Measurements from ENCODE around the gene RTP5.

Gene RTP5

DNA sequence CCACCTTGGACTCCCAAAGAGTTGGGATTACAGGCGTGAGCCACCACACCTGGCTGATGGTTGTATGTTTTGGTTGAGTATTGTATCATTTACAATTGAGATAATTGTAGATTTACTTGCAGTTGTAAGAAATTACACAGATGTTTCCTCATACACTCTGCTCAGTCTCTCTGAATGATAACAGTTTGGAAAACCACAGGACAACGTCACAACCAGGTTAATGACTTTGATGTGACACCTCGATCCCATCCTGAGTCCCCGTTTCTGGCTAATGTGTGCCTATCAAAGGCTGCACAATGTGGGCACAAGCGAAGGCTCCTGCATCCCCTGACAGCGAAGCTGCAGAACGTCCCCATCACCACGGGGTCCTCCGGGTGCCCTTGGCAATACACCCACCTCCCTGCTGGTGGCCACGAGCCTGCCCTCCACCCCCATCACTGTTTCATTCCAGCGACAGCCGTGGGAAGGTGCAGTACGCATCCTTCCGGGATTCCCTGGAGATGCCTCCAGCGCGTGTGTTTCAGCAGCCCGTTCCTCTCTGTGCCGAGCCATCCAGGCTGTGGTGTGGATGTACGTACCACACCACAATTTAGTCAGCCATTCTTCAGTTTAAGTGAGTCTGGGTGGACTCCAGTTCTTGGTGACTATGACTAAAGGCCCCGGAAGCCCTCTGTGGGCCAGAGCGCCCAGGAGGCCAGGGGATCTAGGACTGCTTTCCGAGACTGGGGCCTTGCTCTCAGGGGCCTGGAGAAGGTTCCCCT lies 6.6 kb upstream of the RTP5 start:
- H3K27me3 ChIP-seq (ENCODE audit: control insufficient read depth, insufficient read depth, low read length): peaks cover 10% of the 10 kb centered on the region
- no peak overlapping the region for H3K4me3 ChIP-seq (ENCODE audit: low read length)
- no peak overlapping the region for H3K27ac ChIP-seq (ENCODE audit: low read length)
- no peaks in the 10 kb centered on the region for H3K4me1 ChIP-seq (ENCODE audit: control insufficient read depth, low read depth, low read length)
- no peak overlapping the region for H3K9ac ChIP-seq (ENCODE audit: low read length)
- H3K9me3 ChIP-seq (ENCODE audit: control insufficient read depth, low read depth, low read length): no peaks in the 10 kb centered on the region
- no peaks in the 10 kb centered on the region for H3K36me3 ChIP-seq (ENCODE audit: control insufficient read depth, low read depth, low read length)

DNA sequence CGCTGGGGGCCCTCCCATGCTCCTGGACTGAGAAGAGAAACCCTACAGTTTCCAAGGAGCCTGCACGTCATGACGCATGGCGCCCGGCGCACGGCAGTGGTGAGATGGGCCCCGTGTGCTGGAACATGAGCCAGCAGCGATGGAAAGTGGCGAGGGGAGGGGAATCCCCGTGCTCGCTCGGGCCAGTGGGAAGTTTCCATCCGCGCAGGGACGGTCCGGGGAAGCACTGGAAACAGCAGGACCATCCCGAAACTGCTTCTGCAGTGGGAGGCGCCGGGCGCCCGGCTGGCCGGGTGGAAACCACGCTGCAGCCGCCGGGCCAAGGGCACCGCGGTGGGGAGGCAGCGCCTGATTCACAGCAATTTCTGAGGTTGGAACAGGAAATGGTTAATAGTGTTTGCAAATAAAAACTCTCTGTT lies 6.0 kb upstream of the RTP5 start:
- peaks cover 10% of the 10 kb centered on the region for H3K27me3 ChIP-seq (ENCODE audit: control insufficient read depth, insufficient read depth, low read length)
- H3K4me1 ChIP-seq (ENCODE audit: control insufficient read depth, low read depth, low read length): no peaks in the 10 kb centered on the region
- no peak overlapping the region for H3K9ac ChIP-seq (ENCODE audit: low read length)
- no peak overlapping the region for H3K4me3 ChIP-seq (ENCODE audit: low read length)
- H3K9me3 ChIP-seq (ENCODE audit: control insufficient read depth, low read depth, low read length): no peaks in the 10 kb centered on the region
- no peak overlapping the region for H3K27ac ChIP-seq (ENCODE audit: low read length)
- H3K36me3 ChIP-seq (ENCODE audit: control insufficient read depth, low read depth, low read length): no peaks in the 10 kb centered on the region

DNA sequence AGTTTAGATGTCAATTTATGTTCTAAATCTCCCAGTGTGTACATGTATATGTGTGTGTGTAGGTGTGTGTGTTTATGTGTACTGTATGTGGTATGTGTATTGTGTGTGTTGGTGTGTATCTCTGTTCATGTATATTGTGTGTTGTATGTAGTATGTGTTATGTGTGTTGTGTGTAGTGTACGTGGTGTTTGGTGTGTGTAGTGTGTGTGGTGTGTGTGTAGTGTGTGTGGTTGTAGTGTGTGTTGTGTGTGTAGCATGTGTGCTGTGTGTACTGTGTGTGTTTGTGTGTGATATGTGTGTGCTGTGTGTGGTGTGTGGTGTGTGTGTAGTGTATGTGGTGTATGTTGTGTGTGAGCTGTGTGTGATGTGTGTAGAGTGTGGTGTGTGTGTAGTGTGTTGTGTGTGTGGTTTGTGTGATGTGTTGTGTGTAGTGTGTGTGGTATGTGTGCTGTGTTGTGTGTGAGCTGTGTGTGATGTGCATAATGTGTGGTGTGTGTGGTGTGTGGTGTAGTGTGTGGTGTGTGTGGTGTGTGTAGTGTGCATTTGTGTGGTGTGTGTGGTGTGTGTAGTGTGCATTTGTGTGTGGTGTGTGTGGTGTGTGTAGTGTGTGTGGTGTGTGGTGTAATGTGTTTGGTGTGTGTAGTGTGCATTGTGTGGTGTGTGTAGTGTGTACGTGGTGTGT lies 5.2 kb upstream of the RTP5 start:
- H3K36me3 ChIP-seq (ENCODE audit: control insufficient read depth, low read depth, low read length): no peaks in the 10 kb centered on the region
- H3K27me3 ChIP-seq (ENCODE audit: control insufficient read depth, insufficient read depth, low read length): peaks cover 10% of the 10 kb centered on the region
- no peaks in the 10 kb centered on the region for H3K4me1 ChIP-seq (ENCODE audit: control insufficient read depth, low read depth, low read length)
- no peak overlapping the region for H3K4me3 ChIP-seq (ENCODE audit: low read length)
- H3K27ac ChIP-seq (ENCODE audit: low read length): no peak overlapping the region
- no peak overlapping the region for H3K9ac ChIP-seq (ENCODE audit: low read length)
- no peaks in the 10 kb centered on the region for H3K9me3 ChIP-seq (ENCODE audit: control insufficient read depth, low read depth, low read length)

DNA sequence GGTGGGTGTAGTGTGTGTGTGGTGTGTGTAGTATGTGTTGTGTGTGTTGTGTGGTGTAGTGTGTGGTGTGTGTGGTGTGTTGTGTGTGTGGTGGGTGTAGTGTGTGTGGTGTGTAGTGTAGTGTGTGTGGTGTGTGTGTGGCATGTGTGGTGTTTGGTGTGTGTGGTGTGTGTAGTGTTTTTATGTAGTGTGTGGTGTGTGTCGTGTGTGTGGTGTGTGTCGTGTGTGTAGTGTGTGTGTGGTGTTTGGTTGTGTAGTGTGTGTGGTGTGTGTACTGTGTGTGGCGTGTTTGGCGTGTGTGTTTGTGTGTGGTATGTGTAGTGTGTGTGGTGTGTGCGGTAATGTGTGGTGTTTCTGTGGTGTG lies 4.7 kb upstream of the RTP5 start:
- Histone ChIP-seq H3K4me1 (ENCODE audit: control insufficient read depth, low read depth, low read length) (no peaks in the 10 kb centered on the region), H3K36me3 (ENCODE audit: control insufficient read depth, low read depth, low read length) (no peaks in the 10 kb centered on the region), H3K27me3 (ENCODE audit: control insufficient read depth, insufficient read depth, low read length) (peaks cover 10% of the 10 kb centered on the region), H3K9me3 (ENCODE audit: control insufficient read depth, low read depth, low read length) (no peaks in the 10 kb centered on the region), H3K9ac (ENCODE audit: low read length) (no peak overlapping the region), H3K27ac (ENCODE audit: low read length) (no peak overlapping the region), H3K4me3 (ENCODE audit: low read length) (no peak overlapping the region)

DNA sequence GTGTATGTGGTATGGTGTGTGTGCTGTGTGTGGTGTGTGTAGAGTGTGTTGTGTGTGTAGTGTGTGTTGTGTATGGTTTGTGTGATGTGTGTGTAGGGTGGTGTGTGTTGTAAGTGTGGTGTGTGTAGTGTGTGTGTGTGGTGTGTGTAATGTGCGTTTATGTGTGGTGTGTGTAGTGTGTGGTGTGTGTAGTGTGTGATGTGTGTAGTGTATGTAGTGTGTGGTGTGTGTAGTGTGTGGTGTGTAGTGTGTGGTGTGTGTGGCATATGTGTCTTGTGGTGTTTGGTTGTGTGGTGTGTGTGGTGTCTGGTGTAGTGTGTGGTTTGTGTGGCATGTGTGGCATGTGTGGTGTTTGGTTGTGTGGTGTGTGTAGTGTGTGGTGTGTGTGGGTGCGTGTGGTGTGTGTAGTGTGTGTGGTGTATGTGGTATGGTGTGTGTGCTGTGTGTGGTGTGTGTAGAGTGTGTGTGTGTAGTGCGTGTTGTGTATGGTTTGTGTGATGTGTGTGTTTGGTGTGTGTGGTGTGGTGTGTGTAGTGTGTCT lies 4.0 kb upstream of the RTP5 start:
- Histone ChIP-seq H3K4me1 (ENCODE audit: control insufficient read depth, low read depth, low read length) (no peaks in the 10 kb centered on the region), H3K4me3 (ENCODE audit: low read length) (no peak overlapping the region), H3K9ac (ENCODE audit: low read length) (no peak overlapping the region), H3K9me3 (ENCODE audit: control insufficient read depth, low read depth, low read length) (no peaks in the 10 kb centered on the region), H3K36me3 (ENCODE audit: control insufficient read depth, low read depth, low read length) (no peaks in the 10 kb centered on the region), H3K27me3 (ENCODE audit: control insufficient read depth, insufficient read depth, low read length) (peaks cover 10% of the 10 kb centered on the region), H3K27ac (ENCODE audit: low read length) (no peak overlapping the region)

DNA sequence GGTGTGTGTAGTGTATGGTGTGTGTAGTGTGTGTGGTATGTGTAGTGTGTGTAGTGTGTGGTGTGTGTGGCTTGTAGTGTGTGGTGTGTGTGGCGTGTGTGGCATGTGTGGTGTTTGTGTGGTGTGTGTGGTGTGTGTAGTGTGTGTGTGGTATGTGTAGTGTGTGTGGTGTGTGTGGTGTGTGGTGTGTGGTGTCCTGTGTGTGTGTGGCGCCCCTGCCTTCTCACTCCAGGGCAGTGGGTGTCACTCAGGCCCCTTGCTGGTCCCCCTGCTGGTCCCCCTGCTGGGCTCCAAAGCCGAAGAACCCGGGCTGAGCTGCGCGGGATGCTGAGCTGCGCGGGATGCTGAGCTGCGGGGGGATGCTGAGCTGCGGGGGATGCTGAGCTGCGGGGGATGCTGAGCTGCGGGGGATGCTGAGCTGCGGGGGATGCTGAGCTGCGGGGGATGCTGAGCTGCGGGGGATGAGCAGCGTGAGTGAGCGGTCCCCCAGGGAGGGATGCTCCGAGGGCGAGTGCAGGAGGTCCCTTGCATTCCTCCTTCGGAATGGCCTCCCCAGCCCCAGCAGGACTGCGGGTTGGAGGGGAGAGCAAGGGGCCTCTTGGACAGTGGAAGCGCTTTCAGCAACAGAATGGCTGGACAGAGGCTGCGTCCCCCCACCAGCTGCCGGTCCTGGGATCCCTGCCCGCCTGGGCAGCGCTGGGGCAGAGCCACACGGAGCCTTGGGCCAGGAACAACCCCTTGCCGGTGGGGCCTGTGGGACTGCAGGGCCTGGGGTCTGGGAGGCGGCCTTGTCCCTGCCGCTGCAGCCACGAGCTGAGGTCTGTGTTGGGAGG lies 3.4 kb upstream of the RTP5 start:
- H3K9ac ChIP-seq (ENCODE audit: low read length): no peak overlapping the region
- H3K27ac ChIP-seq (ENCODE audit: low read length): no peak overlapping the region
- no peaks in the 10 kb centered on the region for H3K4me1 ChIP-seq (ENCODE audit: control insufficient read depth, low read depth, low read length)
- peaks cover 10% of the 10 kb centered on the region for H3K27me3 ChIP-seq (ENCODE audit: control insufficient read depth, insufficient read depth, low read length)
- no peaks in the 10 kb centered on the region for H3K9me3 ChIP-seq (ENCODE audit: control insufficient read depth, low read depth, low read length)
- no peaks in the 10 kb centered on the region for H3K36me3 ChIP-seq (ENCODE audit: control insufficient read depth, low read depth, low read length)
- no peak overlapping the region for H3K4me3 ChIP-seq (ENCODE audit: low read length)

DNA sequence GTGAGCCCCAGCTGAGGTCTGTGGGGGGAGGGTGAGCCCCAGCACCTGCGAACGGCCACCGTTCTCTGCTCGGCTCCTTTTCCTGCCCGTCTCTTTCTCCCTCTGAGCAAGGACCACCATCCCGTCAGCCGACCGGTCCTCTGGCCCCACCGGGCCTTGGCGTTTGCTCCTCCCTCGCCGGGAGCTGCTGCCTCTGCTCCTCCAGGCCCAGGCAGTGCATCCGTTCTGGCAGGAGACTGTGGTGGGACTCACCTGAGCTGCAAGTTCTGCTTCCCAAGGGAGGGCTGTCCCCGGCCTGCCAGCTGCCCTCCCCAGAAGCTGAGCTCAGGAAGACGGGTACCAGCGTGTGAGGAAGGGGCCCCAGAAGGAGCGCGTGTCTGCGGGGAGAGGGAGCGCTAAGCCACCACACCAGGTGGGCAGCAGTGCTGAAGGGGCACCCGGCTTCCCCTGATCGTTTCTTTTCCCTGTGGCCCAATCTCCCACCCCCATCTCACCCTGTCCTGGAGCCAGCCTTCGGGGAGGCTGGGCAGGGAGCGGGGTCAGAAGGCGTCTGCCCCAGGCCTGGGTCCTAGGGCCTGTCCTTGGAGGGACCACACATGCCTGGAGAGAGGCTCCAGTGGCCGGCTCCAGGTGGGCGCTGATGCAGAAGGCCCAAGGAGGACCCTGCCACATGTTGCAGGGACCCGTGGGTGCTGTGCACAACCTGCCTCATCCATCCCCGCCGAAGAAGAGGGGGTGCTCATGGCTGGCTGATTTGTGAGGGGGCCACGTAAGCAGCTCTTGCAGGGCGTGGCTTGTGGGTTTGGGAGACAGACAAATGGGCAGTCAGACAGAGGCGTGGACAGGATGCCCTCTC lies 2.5 kb upstream of the RTP5 start:
- Histone ChIP-seq H3K9ac (ENCODE audit: low read length) (no peak overlapping the region), H3K36me3 (ENCODE audit: control insufficient read depth, low read depth, low read length) (no peaks in the 10 kb centered on the region), H3K27me3 (ENCODE audit: control insufficient read depth, insufficient read depth, low read length) (peaks cover 10% of the 10 kb centered on the region), H3K27ac (ENCODE audit: low read length) (no peak overlapping the region), H3K9me3 (ENCODE audit: control insufficient read depth, low read depth, low read length) (no peaks in the 10 kb centered on the region), H3K4me3 (ENCODE audit: low read length) (no peak overlapping the region), H3K4me1 (ENCODE audit: control insufficient read depth, low read depth, low read length) (no peaks in the 10 kb centered on the region)

DNA sequence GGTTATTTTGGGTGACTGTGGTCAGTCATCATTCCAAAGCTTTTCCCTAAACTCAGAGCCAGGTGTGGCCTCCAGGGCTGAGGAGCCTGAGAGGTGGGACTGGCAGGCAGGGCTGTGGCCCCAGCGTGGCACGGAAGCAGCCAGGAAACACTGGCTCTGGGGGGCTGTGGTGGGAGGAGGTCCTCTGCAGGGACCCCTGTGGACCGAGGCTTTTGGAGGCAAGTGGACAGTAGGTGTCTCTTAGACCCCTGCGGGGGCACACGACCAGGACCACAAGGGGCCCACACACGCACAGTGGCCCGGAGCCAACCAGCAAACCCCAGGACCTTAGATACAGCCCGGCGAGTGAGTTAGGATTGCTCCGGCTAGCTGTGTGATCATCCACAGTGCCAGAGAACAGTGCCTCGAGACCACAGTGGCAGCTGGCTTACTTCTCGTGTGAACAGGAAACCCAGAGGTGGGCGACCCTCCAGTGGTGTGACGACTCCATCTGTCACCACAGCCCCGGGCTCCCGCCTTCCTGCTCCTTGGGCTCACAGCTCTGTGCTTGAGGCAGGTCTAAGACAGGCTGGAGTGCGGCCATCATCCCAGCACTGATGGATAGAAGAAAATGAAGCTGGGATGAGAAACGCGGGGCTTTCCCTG lies 1.6 kb upstream of the RTP5 start:
- no peaks in the 10 kb centered on the region for H3K9me3 ChIP-seq (ENCODE audit: control insufficient read depth, low read depth, low read length)
- H3K9ac ChIP-seq (ENCODE audit: low read length): no peak overlapping the region
- no peak overlapping the region for H3K27ac ChIP-seq (ENCODE audit: low read length)
- no peaks in the 10 kb centered on the region for H3K36me3 ChIP-seq (ENCODE audit: control insufficient read depth, low read depth, low read length)
- no peaks in the 10 kb centered on the region for H3K4me1 ChIP-seq (ENCODE audit: control insufficient read depth, low read depth, low read length)
- H3K4me3 ChIP-seq (ENCODE audit: low read length): no peak overlapping the region
- H3K27me3 ChIP-seq (ENCODE audit: control insufficient read depth, insufficient read depth, low read length): peaks cover 10% of the 10 kb centered on the region

DNA sequence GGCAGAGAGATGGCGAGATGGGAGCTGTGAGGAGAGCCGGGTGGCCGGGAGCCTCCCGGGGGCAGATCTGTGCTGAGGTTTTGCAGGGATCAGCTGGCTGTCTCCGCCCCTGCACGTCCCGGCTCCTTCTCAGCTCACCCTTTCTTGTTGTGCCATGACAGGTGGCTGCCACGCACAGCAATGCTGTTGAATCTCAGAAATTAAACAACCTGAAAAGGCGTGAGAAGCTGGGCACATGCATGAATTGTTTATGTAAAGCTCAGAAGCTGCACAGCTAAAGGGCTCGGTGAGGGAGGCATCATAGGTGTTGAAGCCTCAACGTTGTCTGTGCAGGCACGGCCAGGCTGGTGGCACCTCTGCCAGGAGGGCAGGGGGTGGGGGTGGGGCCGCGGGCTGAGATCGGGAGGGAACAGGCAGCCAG lies 858 bp upstream of the RTP5 start:
- Histone ChIP-seq H3K36me3 (ENCODE audit: control insufficient read depth, low read depth, low read length) (no peaks in the 10 kb centered on the region), H3K27ac (ENCODE audit: low read length) (no peak overlapping the region), H3K9me3 (ENCODE audit: control insufficient read depth, low read depth, low read length) (no peaks in the 10 kb centered on the region), H3K4me3 (ENCODE audit: low read length) (no peak overlapping the region), H3K9ac (ENCODE audit: low read length) (no peak overlapping the region), H3K27me3 (ENCODE audit: control insufficient read depth, insufficient read depth, low read length) (peaks cover 10% of the 10 kb centered on the region), H3K4me1 (ENCODE audit: control insufficient read depth, low read depth, low read length) (no peaks in the 10 kb centered on the region)

DNA sequence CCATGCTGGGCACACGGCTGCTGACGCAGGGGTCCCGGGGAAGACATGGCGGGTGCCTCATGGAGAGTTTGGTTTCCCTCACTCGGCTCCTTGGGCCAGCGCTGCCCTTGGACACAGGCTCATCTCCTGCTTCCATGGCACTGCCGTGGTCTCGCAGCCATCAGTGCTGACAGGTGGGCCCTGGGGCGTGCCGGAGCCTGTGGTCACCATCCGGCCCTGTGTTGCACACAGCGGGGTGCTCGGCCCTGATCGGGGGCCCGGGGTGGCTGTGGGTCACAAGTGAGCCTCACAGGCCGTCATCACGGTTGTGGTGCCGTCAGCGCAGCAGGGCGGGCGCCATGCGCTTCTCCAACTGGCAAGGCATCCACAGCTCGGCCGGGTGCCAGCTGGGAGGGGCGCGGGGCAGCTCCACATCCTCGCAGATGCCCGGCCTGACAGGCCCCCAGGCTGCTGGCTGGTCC lies 582 bp downstream of the RTP5 start:
- Histone ChIP-seq H3K9me3 (ENCODE audit: control insufficient read depth, low read depth, low read length) (no peaks in the 10 kb centered on the region), H3K4me1 (ENCODE audit: control insufficient read depth, low read depth, low read length) (no peaks in the 10 kb centered on the region), H3K27me3 (ENCODE audit: control insufficient read depth, insufficient read depth, low read length) (peaks cover 9% of the 10 kb centered on the region), H3K4me3 (ENCODE audit: low read length) (no peak overlapping the region), H3K36me3 (ENCODE audit: control insufficient read depth, low read depth, low read length) (no peaks in the 10 kb centered on the region), H3K27ac (ENCODE audit: low read length) (no peak overlapping the region), H3K9ac (ENCODE audit: low read length) (no peak overlapping the region)
